NB4 (cell line): ENCODE data around the gene CGREF1.

ENCODE experiments used
- CTCF ChIP-seq: IDR thresholded peaks from one replicate; pipeline ENCODE4 v1.5.1; 2012; ENCODE audit warnings: low read depth, low read length
- POLR2A ChIP-seq: IDR thresholded peaks from 2 replicates; pipeline ENCODE4 v1.6.1; 2011; ENCODE audit warnings: mild to moderate bottlenecking; ENCODE audit not compliant: insufficient read length; ENCODE audit errors: extremely low read depth

GRCh38 chr2:27080603-27080936 lies 38.4 kb downstream of the CGREF1 start:
- TF ChIP-seq CTCF (no peak), POLR2A (no peak)
